Activated CD8-positive, alpha-beta memory T cell treated with anti-CD3 and anti-CD28 coated beads, Interleukin-2, amount 10 ng/mL, durations not matched to agents 7 days and 5 days (primary cell): ENCODE measurements around the gene UBQLN1. TPM values are rescaled to one million over a fixed set of nuclear protein-coding genes. Genes with fewer than 3 reads are reported as not detected.

Experiments
- ATAC-seq: fragments of 150-1000 bp; cut with Tn5 transposase; one replicate; pipeline ENCODE4 v1.10.0; 2021; ENCODE audit warnings: moderate library complexity
- CTCF ChIA-PET: fragments of 350-600 bp; sonication (Branson Sonifier 250); formaldehyde crosslinking; loops from one replicate; lab custom pipeline; 2021; ENCODE audit warnings: antibody characterized with exemption; lab: Charles Lee
- DNase-seq: peaks from one replicate; pipeline ENCODE4 v3.0.0-alpha.2; 2020
- H3K27ac Mint-ChIP-seq: one replicate; pipeline ENCODE4 v1.8.0; 2021; ENCODE audit warnings: mild to moderate bottlenecking, mixed read lengths
- H3K27me3 Mint-ChIP-seq: one replicate; pipeline ENCODE4 v1.8.0; 2021; ENCODE audit warnings: mixed read lengths
- H3K36me3 Mint-ChIP-seq: one replicate; pipeline ENCODE4 v1.8.0; 2021; ENCODE audit warnings: mild to moderate bottlenecking, mixed read lengths
- H3K4me1 Mint-ChIP-seq: one replicate; pipeline ENCODE4 v1.8.0; 2021; ENCODE audit warnings: mixed read lengths
- H3K4me3 Mint-ChIP-seq: one replicate; pipeline ENCODE4 v1.8.0; 2021; ENCODE audit warnings: mild to moderate bottlenecking, moderate library complexity, mixed read lengths
- H3K9me3 Mint-ChIP-seq: one replicate; pipeline ENCODE4 v1.8.0; 2022; ENCODE audit warnings: low read depth, mixed read lengths
- total RNA-seq, 2 experiments: library from RNA; stranded (reverse); gene quantifications; one replicate each; pipeline ENCODE4 v1.2.3, GENCODE V29; 2021

The UBQLN1 gene
- total RNA-seq, 2 experiments from 2014 or later = 90.3 to 100.0 TPM

GRCh38 chr9:83646500-83647239 is 61.1 kb downstream of the UBQLN1 start:
- DNase-seq = no peak
- CTCF ChIA-PET = interaction anchor here (0.7 to 4.6 kb wide), 3 partner anchors 14 to 26 kb away, joined by 3 to 19 read pairs (median 4); no protein-coding TSS in a partner anchor
- peaks cover 5% of the 10 kb centered on the region for H3K36me3 Mint-ChIP-seq
- H3K27ac Mint-ChIP-seq = no peak overlapping the region
- no peak for ATAC-seq
- H3K27me3 Mint-ChIP-seq = no peaks in the 10 kb centered on the region
- no peaks in the 10 kb centered on the region for H3K4me1 Mint-ChIP-seq
- H3K4me3 Mint-ChIP-seq = no peak overlapping the region
- H3K9me3 Mint-ChIP-seq = no peaks in the 10 kb centered on the region

- H3K4me1 Mint-ChIP-seq = no peaks in the 10 kb centered on the region
- H3K27ac Mint-ChIP-seq = no peak overlapping the region
- H3K27me3 Mint-ChIP-seq = no peaks in the 10 kb centered on the region
- no peak for ATAC-seq
- H3K9me3 Mint-ChIP-seq = no peaks in the 10 kb centered on the region
- no peaks in the 10 kb centered on the region for H3K36me3 Mint-ChIP-seq
- DNase-seq = no peak
- CTCF ChIA-PET = no interaction called here
- no peak overlapping the region for H3K4me3 Mint-ChIP-seq
Observed at GRCh38 chr9:83642793-83643192, 65.0 kb downstream of the UBQLN1 start.

- no peak for DNase-seq
- ATAC-seq = no peak
- H3K27ac Mint-ChIP-seq = no peak overlapping the region
- CTCF ChIA-PET = interaction anchor here (1.4 to 1.9 kb wide), 4 partner anchors 10 to 18 kb away, joined by 3 to 6 read pairs (median 4); no protein-coding TSS in a partner anchor
- no peak overlapping the region for H3K4me3 Mint-ChIP-seq
- no peaks in the 10 kb centered on the region for H3K9me3 Mint-ChIP-seq
- H3K27me3 Mint-ChIP-seq = no peaks in the 10 kb centered on the region
- H3K36me3 Mint-ChIP-seq = no peaks in the 10 kb centered on the region
- no peaks in the 10 kb centered on the region for H3K4me1 Mint-ChIP-seq
Observed at GRCh38 chr9:83639266-83639665, 68.5 kb downstream of the UBQLN1 start.

GRCh38 chr9:83637389-83637788 is 70.4 kb downstream of the UBQLN1 start:
- Mint-ChIP-seq H3K27me3 (no peaks in the 10 kb centered on the region), H3K9me3 (no peaks in the 10 kb centered on the region), H3K36me3 (no peaks in the 10 kb centered on the region), H3K27ac (no peak overlapping the region), H3K4me1 (no peaks in the 10 kb centered on the region), H3K4me3 (no peak overlapping the region)
- DNase-seq = no peak
- ATAC-seq = no peak
- CTCF ChIA-PET = interaction anchor here (0.6 to 1.1 kb wide), 3 partner anchors 8 to 16 kb away, joined by 3 read pairs; no protein-coding TSS in a partner anchor

DNA sequence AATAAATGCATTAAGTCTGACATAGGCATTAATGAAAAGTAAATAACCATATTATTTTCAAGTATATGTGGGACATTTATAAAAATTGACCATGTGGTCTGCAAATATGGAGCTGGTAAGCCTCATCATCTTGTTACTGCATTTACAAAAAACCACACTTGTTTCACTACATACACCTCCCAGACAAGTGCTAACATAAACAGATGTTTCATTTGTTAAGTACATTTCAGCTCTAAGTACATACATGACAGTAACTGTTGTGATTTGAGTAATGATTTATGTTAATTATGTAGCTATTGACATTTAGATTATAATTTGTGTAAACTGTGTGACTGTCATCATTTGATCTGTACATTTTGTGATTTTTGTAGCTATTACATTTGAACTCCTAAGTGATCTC is 70.9 kb downstream of the UBQLN1 start:
- H3K4me3 Mint-ChIP-seq = no peak overlapping the region
- DNase-seq (no peak), ATAC-seq (no peak)
- CTCF ChIA-PET = interaction anchor here (0.6 to 1.3 kb wide), 3 partner anchors 12 to 16 kb away, joined by 3 to 5 read pairs (median 3); no protein-coding TSS in a partner anchor
- no peaks in the 10 kb centered on the region for H3K9me3 Mint-ChIP-seq
- no peak overlapping the region for H3K27ac Mint-ChIP-seq
- no peaks in the 10 kb centered on the region for H3K4me1 Mint-ChIP-seq
- no peaks in the 10 kb centered on the region for H3K27me3 Mint-ChIP-seq
- no peaks in the 10 kb centered on the region for H3K36me3 Mint-ChIP-seq

DNA sequence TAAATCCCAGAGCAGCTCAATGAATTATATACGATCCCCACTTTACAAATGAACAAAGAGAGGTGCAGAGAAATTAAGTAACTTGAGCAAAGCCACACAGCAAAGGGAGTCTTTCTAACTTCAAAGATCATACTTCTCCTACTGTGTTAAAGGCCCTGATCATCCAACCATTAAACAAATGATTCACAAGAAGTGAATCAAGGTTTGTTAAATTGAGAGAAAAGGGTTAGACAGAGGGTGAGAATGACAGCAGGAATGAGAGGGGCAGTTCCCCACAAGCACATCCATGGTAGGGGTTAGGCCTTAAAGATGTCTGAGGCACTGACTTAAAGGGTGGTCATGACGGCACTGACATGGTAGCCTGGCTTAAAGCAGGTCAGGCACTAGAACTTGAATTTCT is 74.1 kb downstream of the UBQLN1 start:
- CTCF ChIA-PET = interaction anchor here (4.5 kb wide), 1 partner anchor 15 kb away, joined by 19 read pairs; no protein-coding TSS in a partner anchor
- H3K4me3 Mint-ChIP-seq = no peak overlapping the region
- no peak overlapping the region for H3K27ac Mint-ChIP-seq

GRCh38 chr9:83633255-83633654 is 74.5 kb downstream of the UBQLN1 start:
- Mint-ChIP-seq H3K9me3 (no peaks in the 10 kb centered on the region), H3K27me3 (no peaks in the 10 kb centered on the region), H3K4me3 (no peak overlapping the region), H3K36me3 (peaks cover 2% of the 10 kb centered on the region), H3K4me1 (no peaks in the 10 kb centered on the region), H3K27ac (no peak overlapping the region)
- ATAC-seq (no peak), DNase-seq (no peak)
- CTCF ChIA-PET = interaction anchor here (1.2 to 4.5 kb wide), 2 partner anchors 13 to 16 kb away, joined by 4 to 19 read pairs; no protein-coding TSS in a partner anchor

More for the DNA sequence above, 74.1 kb downstream of the UBQLN1 start:
- Mint-ChIP-seq H3K27me3 (no peaks in the 10 kb centered on the region), H3K4me1 (no peaks in the 10 kb centered on the region), H3K9me3 (no peaks in the 10 kb centered on the region), H3K36me3 (peaks cover 2% of the 10 kb centered on the region)
- DNase-seq (no peak), ATAC-seq (no peak)

DNA sequence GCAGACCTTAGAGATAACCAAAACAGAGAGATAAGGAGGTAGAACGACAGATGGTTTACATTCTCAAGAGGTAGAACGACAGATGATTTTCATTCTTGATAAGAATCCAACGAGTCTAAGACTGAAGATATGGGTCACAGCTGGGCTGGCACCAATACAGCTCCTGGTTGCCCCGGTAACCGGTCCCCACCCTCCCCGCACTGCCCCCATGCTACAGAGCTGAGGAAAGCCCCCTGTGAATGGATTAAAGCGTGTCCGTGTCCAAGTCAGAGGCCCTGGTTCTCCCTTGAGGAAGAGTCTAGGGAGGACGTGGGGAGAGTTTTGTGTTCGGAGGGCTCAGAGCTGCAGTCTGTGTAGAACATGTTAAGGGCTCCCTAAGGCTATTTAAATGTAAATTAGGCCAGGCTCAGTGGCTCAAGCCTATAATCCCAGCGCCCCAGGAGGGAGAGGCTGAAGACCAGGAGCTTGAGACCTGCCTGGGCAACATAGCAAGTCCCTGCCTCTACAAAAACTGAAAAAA is 76.8 kb downstream of the UBQLN1 start:
- CTCF ChIA-PET = interaction anchor here (2.0 to 4.5 kb wide), 2 partner anchors 10 to 18 kb away, joined by 9 to 19 read pairs; no protein-coding TSS in a partner anchor
- H3K4me1 Mint-ChIP-seq = no peaks in the 10 kb centered on the region
- no peak overlapping the region for H3K4me3 Mint-ChIP-seq
- no peak overlapping the region for H3K27ac Mint-ChIP-seq
- ATAC-seq (no peak), DNase-seq (no peak)
- no peaks in the 10 kb centered on the region for H3K27me3 Mint-ChIP-seq
- H3K9me3 Mint-ChIP-seq = no peaks in the 10 kb centered on the region
- peaks cover 9% of the 10 kb centered on the region for H3K36me3 Mint-ChIP-seq

- Mint-ChIP-seq H3K27me3 (no peaks in the 10 kb centered on the region), H3K36me3 (peaks cover 13% of the 10 kb centered on the region), H3K4me3 (no peak overlapping the region), H3K9me3 (no peaks in the 10 kb centered on the region), H3K4me1 (peaks cover 6% of the 10 kb centered on the region), H3K27ac (no peak overlapping the region)
- DNase-seq = no peak
- ATAC-seq = no peak
- CTCF ChIA-PET = interaction anchor here (0.9 to 2.2 kb wide), 3 partner anchors 8 to 20 kb away, joined by 3 to 9 read pairs (median 6); no protein-coding TSS in a partner anchor
Observed at GRCh38 chr9:83629433-83630104, 78.2 kb downstream of the UBQLN1 start.

DNA sequence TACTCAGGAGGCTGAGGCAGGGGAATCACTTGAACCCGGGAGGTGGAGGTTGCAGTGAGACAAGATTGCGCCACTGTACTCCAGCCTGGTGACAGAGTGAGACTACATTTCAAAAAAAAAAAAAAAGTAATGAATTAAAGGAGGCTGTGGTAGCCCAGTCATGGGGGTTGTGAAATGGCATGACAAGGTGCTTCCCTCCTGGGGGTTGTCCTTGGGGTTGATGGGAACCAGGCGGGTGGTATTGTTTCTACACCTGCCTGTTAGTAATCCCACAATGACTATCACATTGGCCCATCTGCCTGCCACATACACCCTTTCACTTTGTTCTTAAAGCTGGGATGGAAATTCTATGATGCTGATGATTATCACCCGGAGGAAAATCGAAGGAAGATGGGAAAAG is 79.2 kb downstream of the UBQLN1 start:
- ATAC-seq (no peak), DNase-seq (no peak)
- CTCF ChIA-PET = interaction anchor here (0.9 to 2.2 kb wide), 3 partner anchors 9 to 21 kb away, joined by 3 to 9 read pairs (median 6); no protein-coding TSS in a partner anchor
- Mint-ChIP-seq H3K9me3 (no peaks in the 10 kb centered on the region), H3K4me1 (peaks cover 15% of the 10 kb centered on the region), H3K4me3 (no peak overlapping the region), H3K36me3 (peaks cover 17% of the 10 kb centered on the region), H3K27me3 (no peaks in the 10 kb centered on the region), H3K27ac (no peak overlapping the region)

GRCh38 chr9:83625178-83625577 is 82.6 kb downstream of the UBQLN1 start:
- no peaks in the 10 kb centered on the region for H3K9me3 Mint-ChIP-seq
- CTCF ChIA-PET = interaction anchor here (1.1 to 1.3 kb wide), 2 partner anchors 37 to 39 kb away, joined by 4 read pairs; no protein-coding TSS in a partner anchor
- peaks cover 17% of the 10 kb centered on the region for H3K36me3 Mint-ChIP-seq
- DNase-seq (no peak), ATAC-seq (no peak)
- no peaks in the 10 kb centered on the region for H3K27me3 Mint-ChIP-seq
- no peak overlapping the region for H3K4me3 Mint-ChIP-seq
- no peak overlapping the region for H3K27ac Mint-ChIP-seq
- peaks cover 25% of the 10 kb centered on the region for H3K4me1 Mint-ChIP-seq

GRCh38 chr9:83623679-83624076 is 84.1 kb downstream of the UBQLN1 start:
- Mint-ChIP-seq H3K27me3 (peaks cover 1% of the 10 kb centered on the region), H3K27ac (peak overlapping the region; percentile 94), H3K4me3 (peak overlapping the region; percentile 83), H3K36me3 (peaks cover 14% of the 10 kb centered on the region), H3K9me3 (no peaks in the 10 kb centered on the region), H3K4me1 (peaks cover 25% of the 10 kb centered on the region)
- CTCF ChIA-PET = interaction anchor here (1.0 to 2.2 kb wide), 12 partner anchors 26 to 297 kb away, joined by 3 to 9 read pairs (median 3); partner anchors contain the start of gene UBQLN1
- ATAC-seq (peak; percentile 8), DNase-seq (no peak)
